Measurements from ENCODE around the gene R3HCC1L.

R3HCC1L gene

GRCh38 chr10:98248018-98248417, 113.6 kb downstream of the R3HCC1L start:
- H3K27me3 ChIP-seq (ENCODE audit: control insufficient read depth, low read length) = no peaks in the 10 kb centered on the region
- peaks cover 71% of the 10 kb centered on the region for H3K36me3 ChIP-seq (ENCODE audit: control insufficient read depth, low read length)
- no peak overlapping the region for H3K4me3 ChIP-seq (ENCODE audit: low read length)
- H3K4me2 ChIP-seq (ENCODE audit: low read length) = no peak overlapping the region
- H3K9me2 ChIP-seq (replicated peaks; ENCODE audit: control insufficient read depth, low read length) = no peaks in the 10 kb centered on the region
- H3K27ac ChIP-seq (ENCODE audit: low read depth, low read length) = no peak overlapping the region
- H3K4me1 ChIP-seq (ENCODE audit: control insufficient read depth, low read length) = no peaks in the 10 kb centered on the region
- H3F3A ChIP-seq (ENCODE audit: control insufficient read depth, insufficient read depth) = no peaks in the 10 kb centered on the region
- H4K20me1 ChIP-seq (ENCODE audit: control insufficient read depth, insufficient read depth, low read depth, low read length) = no peaks in the 10 kb centered on the region
- no peaks in the 10 kb centered on the region for H3K79me2 ChIP-seq (ENCODE audit: control insufficient read depth, low read length)
- TF ChIP-seq CTCF (IDR thresholded peaks at IDR 0.05; ENCODE audit: low read depth, low read length, poor library complexity, severe bottlenecking) (no peak), EZH2phosphoT487 (IDR thresholded peaks at IDR 0.05; ENCODE audit: borderline replicate concordance, low read length) (no peak)
- H3K9me3 ChIP-seq (ENCODE audit: control insufficient read depth, insufficient read depth, low read length) = no peaks in the 10 kb centered on the region

- H3K9me2 ChIP-seq (replicated peaks; ENCODE audit: control insufficient read depth, low read length) = no peaks in the 10 kb centered on the region
- no peaks in the 10 kb centered on the region for H3K27me3 ChIP-seq (ENCODE audit: control insufficient read depth, low read length)
- no peak overlapping the region for H3K4me2 ChIP-seq (ENCODE audit: low read length)
- H3K9me3 ChIP-seq (ENCODE audit: control insufficient read depth, insufficient read depth, low read length) = no peaks in the 10 kb centered on the region
- H3F3A ChIP-seq (ENCODE audit: control insufficient read depth, insufficient read depth) = no peaks in the 10 kb centered on the region
- no peaks in the 10 kb centered on the region for H3K79me2 ChIP-seq (ENCODE audit: control insufficient read depth, low read length)
- no peaks in the 10 kb centered on the region for H3K4me1 ChIP-seq (ENCODE audit: control insufficient read depth, low read length)
- H3K27ac ChIP-seq (ENCODE audit: low read depth, low read length) = no peak overlapping the region
- peaks cover 59% of the 10 kb centered on the region for H3K36me3 ChIP-seq (ENCODE audit: control insufficient read depth, low read length)
- TF ChIP-seq EZH2phosphoT487 (IDR thresholded peaks at IDR 0.05; ENCODE audit: borderline replicate concordance, low read length) = no peak
- TF ChIP-seq CTCF (IDR thresholded peaks at IDR 0.05; ENCODE audit: low read depth, low read length, poor library complexity, severe bottlenecking) = no peak
- H4K20me1 ChIP-seq (ENCODE audit: control insufficient read depth, insufficient read depth, low read depth, low read length) = no peaks in the 10 kb centered on the region
- no peak overlapping the region for H3K4me3 ChIP-seq (ENCODE audit: low read length)
These were observed 114.7 kb downstream of the R3HCC1L start for GRCh38 chr10:98249134-98249533.

GRCh38 chr10:98251399-98251798, 116.9 kb downstream of the R3HCC1L start:
- H3K9me2 ChIP-seq (replicated peaks; ENCODE audit: control insufficient read depth, low read length) = no peaks in the 10 kb centered on the region
- no peaks in the 10 kb centered on the region for H3K4me1 ChIP-seq (ENCODE audit: control insufficient read depth, low read length)
- no peak overlapping the region for H3K4me2 ChIP-seq (ENCODE audit: low read length)
- TF ChIP-seq CTCF (IDR thresholded peaks at IDR 0.05; ENCODE audit: low read depth, low read length, poor library complexity, severe bottlenecking) (no peak), EZH2phosphoT487 (IDR thresholded peaks at IDR 0.05; ENCODE audit: borderline replicate concordance, low read length) (no peak)
- H3K36me3 ChIP-seq (ENCODE audit: control insufficient read depth, low read length) = peaks cover 38% of the 10 kb centered on the region
- no peaks in the 10 kb centered on the region for H3K27me3 ChIP-seq (ENCODE audit: control insufficient read depth, low read length)
- H3F3A ChIP-seq (ENCODE audit: control insufficient read depth, insufficient read depth) = no peaks in the 10 kb centered on the region
- no peaks in the 10 kb centered on the region for H4K20me1 ChIP-seq (ENCODE audit: control insufficient read depth, insufficient read depth, low read depth, low read length)
- no peak overlapping the region for H3K27ac ChIP-seq (ENCODE audit: low read depth, low read length)
- H3K9me3 ChIP-seq (ENCODE audit: control insufficient read depth, insufficient read depth, low read length) = no peaks in the 10 kb centered on the region
- H3K79me2 ChIP-seq (ENCODE audit: control insufficient read depth, low read length) = no peaks in the 10 kb centered on the region
- no peak overlapping the region for H3K4me3 ChIP-seq (ENCODE audit: low read length)

GRCh38 chr10:98252464-98252863, 118.0 kb downstream of the R3HCC1L start:
- Histone ChIP-seq H3K9me2 (replicated peaks; ENCODE audit: control insufficient read depth, low read length) (no peaks in the 10 kb centered on the region), H3F3A (ENCODE audit: control insufficient read depth, insufficient read depth) (no peaks in the 10 kb centered on the region), H3K79me2 (ENCODE audit: control insufficient read depth, low read length) (no peaks in the 10 kb centered on the region), H3K27ac (ENCODE audit: low read depth, low read length) (no peak overlapping the region), H3K27me3 (ENCODE audit: control insufficient read depth, low read length) (no peaks in the 10 kb centered on the region), H3K36me3 (ENCODE audit: control insufficient read depth, low read length) (peaks cover 28% of the 10 kb centered on the region), H4K20me1 (ENCODE audit: control insufficient read depth, insufficient read depth, low read depth, low read length) (no peaks in the 10 kb centered on the region; the same call in 1 of the 2 replicates), H3K4me2 (ENCODE audit: low read length) (no peak overlapping the region), H3K9me3 (ENCODE audit: control insufficient read depth, insufficient read depth, low read length) (no peaks in the 10 kb centered on the region), H3K4me3 (ENCODE audit: low read length) (no peak overlapping the region), H3K4me1 (ENCODE audit: control insufficient read depth, low read length) (no peaks in the 10 kb centered on the region)
- TF ChIP-seq CTCF (IDR thresholded peaks at IDR 0.05; ENCODE audit: low read depth, low read length, poor library complexity, severe bottlenecking) (no peak), EZH2phosphoT487 (IDR thresholded peaks at IDR 0.05; ENCODE audit: borderline replicate concordance, low read length) (no peak)

Measured in DOHH2 (cell line).